OCI-M2 (cell line): Measurements from ENCODE around the gene INPP4B.

Experiments
- DNase-seq: peaks from one replicate; lab custom pipeline; 2025; ENCODE audit not compliant: unreplicated experiment; lab: John Stamatoyannopoulos, UW

INPP4B gene

GRCh38 chr4:142041788-142042187 lies 804.3 kb downstream of the INPP4B start:
- no peak for DNase-seq

GRCh38 chr4:142040043-142040442 lies 806.1 kb downstream of the INPP4B start:
- no peak for DNase-seq

GRCh38 chr4:142036795-142037583 lies 809.1 kb downstream of the INPP4B start:
- no peak for DNase-seq

GRCh38 chr4:142035566-142035965 lies 810.5 kb downstream of the INPP4B start:
- no peak for DNase-seq

DNA sequence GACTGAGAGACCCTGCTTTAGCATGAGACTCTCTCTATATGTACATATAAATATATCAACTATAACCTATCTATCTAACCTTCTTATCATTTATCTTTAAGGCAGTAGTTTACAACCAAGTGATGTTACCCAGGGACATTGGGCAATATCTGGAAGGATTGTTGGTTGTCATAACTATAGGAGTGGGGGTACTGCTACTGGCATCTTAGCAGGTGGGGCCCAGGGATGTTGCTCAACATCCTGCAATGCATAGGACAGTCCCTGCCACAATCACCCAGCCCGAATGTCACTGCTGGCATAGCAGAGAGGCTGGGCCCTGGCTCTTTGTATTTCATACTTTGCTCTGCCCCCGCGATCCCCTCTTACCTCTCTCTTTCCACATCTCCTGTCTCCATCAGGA lies 812.0 kb downstream of the INPP4B start:
- DNase-seq, result no peak

DNA sequence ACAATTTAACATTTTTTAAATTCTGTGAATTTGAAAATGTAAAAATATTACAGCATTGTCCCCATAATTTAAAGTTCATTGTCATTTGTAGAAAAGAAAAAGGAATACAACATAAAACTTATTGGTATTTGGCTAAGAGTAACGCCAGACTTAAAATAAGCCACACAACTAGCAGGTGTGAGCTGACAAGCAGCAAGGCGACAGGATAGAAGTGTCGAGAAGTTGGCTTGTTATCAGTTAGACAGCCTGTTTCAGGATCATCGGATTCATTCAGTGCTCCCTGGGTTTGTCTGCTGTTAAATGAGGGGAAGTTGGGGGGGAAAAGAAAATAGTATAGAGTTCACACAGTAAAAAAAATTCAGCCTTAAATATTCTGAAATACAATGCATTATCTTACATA lies 816.1 kb downstream of the INPP4B start:
- no peak for DNase-seq

DNA sequence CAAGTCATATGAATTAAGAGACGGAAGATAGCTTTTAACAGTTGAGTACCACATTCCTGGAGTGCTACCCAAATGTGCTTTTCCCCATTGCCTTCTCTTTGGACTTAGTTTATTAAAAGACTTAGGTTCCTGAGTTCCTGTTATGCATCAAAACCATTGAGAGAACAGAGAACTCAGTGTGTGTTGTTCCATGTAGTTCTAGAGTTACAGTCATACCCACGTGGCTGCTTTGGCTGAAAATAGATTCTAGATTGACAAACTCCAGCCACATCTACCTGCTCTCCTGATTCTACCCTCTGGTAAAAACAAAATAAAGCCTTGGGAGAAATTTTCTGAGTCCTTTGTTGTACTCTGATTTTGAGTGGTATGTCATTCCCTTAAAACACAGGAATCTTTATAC lies 824.3 kb downstream of the INPP4B start:
- DNase-seq, result no peak

DNA sequence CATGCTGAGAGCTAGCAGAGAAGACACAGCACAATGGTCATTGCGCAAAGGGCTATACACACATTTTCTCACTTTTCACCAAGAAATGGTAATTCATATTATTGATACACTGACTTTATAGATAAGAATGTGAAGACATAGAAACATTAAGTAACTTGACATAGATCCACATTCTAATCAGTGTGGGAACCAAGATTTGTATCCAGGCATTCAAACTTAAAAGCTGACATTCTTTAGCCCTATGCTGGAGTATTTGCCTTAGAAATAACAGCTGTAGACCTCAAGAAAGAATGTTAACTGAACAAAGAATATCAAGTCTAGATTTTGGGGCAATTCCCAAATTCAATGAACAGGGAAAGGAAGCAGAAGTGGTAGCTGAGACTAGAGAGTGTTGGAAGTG lies 824.9 kb downstream of the INPP4B start:
- DNase-seq, result no peak

DNA sequence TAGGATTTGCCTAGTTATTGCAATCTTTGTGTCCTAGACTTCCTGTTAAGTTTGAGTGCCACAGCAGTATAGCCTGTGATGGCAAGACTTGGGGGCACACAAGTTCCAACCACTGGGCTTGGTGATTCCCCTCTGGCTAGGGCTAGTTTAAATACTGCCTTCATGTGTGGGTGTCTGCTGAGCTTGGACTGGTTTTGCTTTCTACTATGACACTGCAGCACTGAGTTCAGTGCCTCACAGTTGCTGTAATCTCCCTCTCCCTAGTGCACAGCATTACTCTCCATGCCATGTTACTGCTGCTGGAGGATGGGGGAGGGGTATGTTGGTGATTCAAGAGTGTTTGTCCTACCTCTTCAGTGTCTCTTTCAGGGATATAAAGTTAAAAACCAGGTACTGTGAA lies 830.1 kb downstream of the INPP4B start:
- no peak for DNase-seq

GRCh38 chr4:142009751-142010150 lies 836.4 kb downstream of the INPP4B start:
- DNase-seq, result no peak

DNA sequence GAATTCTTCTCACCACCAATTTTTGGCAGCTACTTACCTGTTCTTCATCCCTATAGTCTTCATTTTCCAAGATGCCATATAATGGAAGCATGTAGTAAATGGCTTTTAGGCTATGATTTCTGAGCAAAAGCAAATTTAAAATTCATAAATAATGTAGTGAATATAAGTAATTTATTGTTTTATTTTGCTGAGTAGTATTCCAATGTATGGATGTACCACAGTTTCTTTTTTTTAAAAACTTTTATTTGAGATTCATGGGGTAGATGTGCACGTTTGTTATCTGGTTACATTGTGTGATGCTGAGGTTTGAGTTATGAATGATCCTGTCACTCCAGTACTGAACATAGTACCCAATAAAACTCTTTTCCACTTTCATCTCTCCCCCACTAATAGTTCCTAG lies 840.6 kb downstream of the INPP4B start:
- no peak for DNase-seq

DNA sequence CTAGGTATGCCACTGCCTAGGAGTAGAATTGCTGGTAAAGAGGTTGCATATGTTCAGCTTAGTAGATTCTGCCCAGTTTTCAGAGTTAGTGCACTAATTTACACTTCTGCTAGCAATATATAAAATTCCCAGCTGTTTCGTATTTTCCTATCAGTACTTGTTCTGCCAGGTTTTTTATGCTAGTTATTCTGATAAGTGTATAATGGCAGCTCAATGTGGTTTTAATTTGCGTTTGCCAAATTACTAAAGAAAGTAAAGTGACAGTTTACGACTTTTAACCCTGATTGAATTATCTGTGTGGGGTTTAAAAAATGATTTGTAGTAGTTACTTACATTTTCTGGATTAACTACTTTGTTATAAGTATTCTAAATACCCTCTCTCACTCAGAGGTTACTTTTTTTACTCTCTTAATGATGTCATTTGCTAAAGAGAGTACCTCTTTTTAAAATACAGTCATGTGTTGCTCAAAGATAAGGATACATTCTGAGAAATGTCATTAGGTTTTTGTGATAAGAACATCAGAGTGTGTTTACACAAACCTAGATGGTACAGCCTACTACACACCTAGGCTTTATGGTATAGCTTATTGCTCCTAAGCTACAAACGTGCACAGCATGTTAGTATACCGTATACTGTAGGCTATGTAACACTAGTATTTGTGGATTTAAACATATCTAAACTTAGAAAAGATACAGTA lies 846.5 kb downstream of the INPP4B start:
- DNase-seq, result no peak

GRCh38 chr4:141995056-141995455 lies 851.0 kb downstream of the INPP4B start:
- DNase-seq, result no peak

DNA sequence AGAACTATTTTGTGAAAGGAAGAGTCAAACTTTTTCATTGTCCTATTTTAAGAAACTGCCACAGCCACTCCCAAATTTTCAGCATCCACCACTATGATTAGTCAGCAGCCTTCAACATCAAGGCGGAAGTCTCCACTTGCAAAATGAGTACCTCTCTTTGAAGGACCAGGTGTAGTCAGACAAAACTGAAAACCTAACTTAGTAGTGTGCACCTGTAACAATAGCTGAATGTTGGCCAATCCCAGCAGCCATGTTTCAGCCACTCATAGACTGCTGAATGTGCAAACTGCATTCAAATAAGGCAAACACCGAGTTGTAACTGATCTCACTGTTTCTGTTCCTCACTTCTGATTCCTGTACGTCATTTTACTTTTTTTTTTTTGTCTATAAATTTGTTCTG lies 868.7 kb downstream of the INPP4B start:
- no peak for DNase-seq
